Esophagus muscularis mucosa (tissue), 4 donors: ENCODE measurements around the gene DOCK10. TPM values are rescaled to one million over a fixed set of nuclear protein-coding genes. Genes with fewer than 3 reads are reported as not detected.

Experiments used
- DNase-seq: peaks from one replicate; pipeline ENCODE4 v3.0.0-alpha.2; 2017; ENCODE audit errors: extremely low spot score
- H3K27ac ChIP-seq, 4 donors: fragments of 200-600 bp; sonication (generic); replicated peaks in 1 of 4; 1 replicate in 3 of 4; 2 replicates in 1 of 4; pipeline ENCODE4 v1.5.1; 2016 to 2019; ENCODE audit warnings: mild to moderate bottlenecking in 1 of 4
- H3K27me3 ChIP-seq, 4 donors: fragments of 200-600 bp; sonication (generic); one replicate each; pipeline versions ENCODE4 v1.5.1 to v1.6.0; 2016 to 2019
- H3K36me3 ChIP-seq, 4 donors: fragments of 200-600 bp; sonication (generic); one replicate each; pipeline ENCODE4 v1.5.1; 2016 to 2019
- H3K4me1 ChIP-seq, 4 donors: fragments of 200-600 bp; sonication (generic); one replicate each; pipeline ENCODE4 v1.5.1; 2016 to 2019
- H3K4me3 ChIP-seq, 4 donors: fragments of 200-600 bp; sonication (generic); 1 replicate in 2 of 4; 2 replicates in 2 of 4; pipeline ENCODE4 v1.5.1; 2016 to 2019; ENCODE audit warnings: mild to moderate bottlenecking in 4 of 4, moderate library complexity in 1 of 4
- H3K9me3 ChIP-seq, 4 donors: fragments of 200-600 bp; sonication (generic); 1 replicate in 3 of 4; 2 replicates in 1 of 4; pipeline ENCODE4 v1.5.1; 2016 to 2019
- CTCF ChIP-seq, 3 experiments: fragments of 200-600 bp in 2 of 3; fragments of 450-650 bp in 1 of 3; sonication (generic) in 2 of 3; IDR thresholded peaks; one replicate each; pipeline ENCODE4 v1.5.1; 2017 to 2019; ENCODE audit warnings: antibody characterized with exemption in 3 of 3, mild to moderate bottlenecking in 2 of 3, moderate library complexity in 1 of 3
- EP300 ChIP-seq: sonication (generic); formaldehyde crosslinking; IDR thresholded peaks from one replicate; pipeline ENCODE4 v1.6.1; 2017; ENCODE audit warnings: antibody characterized with exemption
- POLR2A ChIP-seq: fragments of 450-650 bp; IDR thresholded peaks from one replicate; pipeline ENCODE4 v1.6.1; 2017; ENCODE audit warnings: antibody characterized with exemption, moderate library complexity, mild to moderate bottlenecking, low read depth
- POLR2AphosphoS5 ChIP-seq, 2 donors: sonication (generic); formaldehyde crosslinking; IDR thresholded peaks; one replicate each; pipeline ENCODE4 v1.6.1; 2017; ENCODE audit warnings: antibody characterized with exemption in 2 of 2
- WGBS: methylation state at CpG from one replicate; pipeline ENCODE4 v1.1.5; 2018; 5-methylcytosine and 5-hydroxymethylcytosine counted together
- intact Hi-C: fragments of 100-400 bp; cut with DNase I; formaldehyde crosslinking; loops from one replicate; pipeline ENCODE4 v1.15.1; 2023
- total RNA-seq, 4 donors: library from RNA; depleted of rRNA; stranded (reverse); fragments of >200 nt; gene quantifications; one replicate each; pipeline versions ENCODE4 v1.1.0 to v1.2.1, GENCODE V29; 2016

DOCK10 gene
- total RNA-seq, 4 donors from 2014 or later = 1.9 to 11.6 (median 6.3) TPM

DNA sequence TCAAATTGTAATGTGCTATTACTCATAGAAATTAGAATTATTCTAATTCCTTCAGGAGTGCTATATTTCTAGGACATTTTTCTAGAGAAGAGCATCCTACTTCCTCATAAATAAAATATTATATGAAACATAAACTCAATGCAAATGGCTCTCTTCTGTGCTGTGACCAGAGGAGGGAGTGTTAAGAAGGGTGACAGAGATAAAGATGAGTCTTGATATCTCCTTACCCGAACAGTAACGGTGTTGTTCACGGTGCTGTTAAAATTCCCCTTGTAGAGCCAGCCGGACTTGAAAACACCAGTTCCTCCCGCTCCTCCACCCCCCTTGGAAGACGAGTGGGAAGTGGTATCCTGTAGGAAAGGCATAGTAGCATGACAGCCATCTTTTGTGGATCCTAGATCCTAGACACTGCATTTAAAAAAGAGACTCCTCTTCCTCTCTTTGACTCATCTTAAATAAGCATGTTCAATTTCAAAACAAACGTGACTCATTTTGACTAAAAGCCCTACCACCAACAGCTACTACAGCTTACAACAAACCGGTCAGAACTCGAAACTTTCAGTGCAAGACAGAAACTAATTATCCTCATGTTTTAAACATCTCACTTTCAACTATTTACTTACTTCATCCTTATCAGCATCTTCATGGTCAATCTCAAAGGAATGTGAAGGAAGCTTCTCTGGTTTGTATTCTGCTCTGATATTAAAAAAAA, 156.3 kb downstream of the DOCK10 start:
- intact Hi-C loops = no loop called here
- no peak for TF ChIP-seq EP300
- TF ChIP-seq POLR2A = no peak
- no peak for TF ChIP-seq CTCF (IDR thresholded peaks at IDR 0.05)
- TF ChIP-seq POLR2AphosphoS5 (IDR thresholded peaks at IDR 0.05) = no peak
- Histone ChIP-seq H3K4me3 (no peak overlapping the region), H3K27ac (no peak overlapping the region), H3K36me3 (no peaks in the 10 kb centered on the region), H3K27me3 (no peaks in the 10 kb centered on the region), H3K4me1 (no peaks in the 10 kb centered on the region), H3K9me3 (no peaks in the 10 kb centered on the region)
- DNase-seq = no peak
- 82% methylated on average over 9 of the region's 9 CpGs for WGBS

- WGBS = 93% methylated on average over 1 of the region's 1 CpG
- Histone ChIP-seq H3K9me3 (no peaks in the 10 kb centered on the region), H3K4me1 (no peaks in the 10 kb centered on the region), H3K27me3 (no peaks in the 10 kb centered on the region), H3K4me3 (no peak overlapping the region), H3K36me3 (no peaks in the 10 kb centered on the region), H3K27ac (no peak overlapping the region)
- TF ChIP-seq EP300 (no peak), CTCF (IDR thresholded peaks at IDR 0.05) (no peak), POLR2A (no peak), POLR2AphosphoS5 (IDR thresholded peaks at IDR 0.05) (no peak)
- no peak for DNase-seq
- intact Hi-C loops = no loop called here
Observed at GRCh38 chr2:224885291-224885690, 157.0 kb downstream of the DOCK10 start.

GRCh38 chr2:224884188-224884587, 158.1 kb downstream of the DOCK10 start:
- Histone ChIP-seq H3K9me3 (no peaks in the 10 kb centered on the region), H3K27me3 (no peaks in the 10 kb centered on the region), H3K27ac (no peak overlapping the region), H3K4me1 (no peaks in the 10 kb centered on the region), H3K4me3 (no peak overlapping the region), H3K36me3 (no peaks in the 10 kb centered on the region)
- TF ChIP-seq POLR2AphosphoS5 (IDR thresholded peaks at IDR 0.05) = no peak
- TF ChIP-seq EP300 = no peak
- no peak for TF ChIP-seq CTCF (IDR thresholded peaks at IDR 0.05)
- no peak for TF ChIP-seq POLR2A
- DNase-seq = no peak
- 59% methylated on average over 4 of the region's 4 CpGs for WGBS
- intact Hi-C loops = no loop called here

GRCh38 chr2:224883700-224884099, 158.6 kb downstream of the DOCK10 start:
- Histone ChIP-seq H3K4me3 (no peak overlapping the region), H3K27me3 (no peaks in the 10 kb centered on the region), H3K4me1 (no peaks in the 10 kb centered on the region), H3K9me3 (no peaks in the 10 kb centered on the region), H3K36me3 (no peaks in the 10 kb centered on the region), H3K27ac (no peak overlapping the region)
- TF ChIP-seq POLR2AphosphoS5 (IDR thresholded peaks at IDR 0.05) (no peak), POLR2A (no peak), CTCF (IDR thresholded peaks at IDR 0.05) (no peak), EP300 (no peak)
- DNase-seq = no peak
- intact Hi-C loops = no loop called here
- 72% methylated on average over 1 of the region's 1 CpG for WGBS

- H3K27ac ChIP-seq = no peak overlapping the region
- TF ChIP-seq POLR2A (no peak), POLR2AphosphoS5 (IDR thresholded peaks at IDR 0.05) (no peak), CTCF (IDR thresholded peaks at IDR 0.05) (no peak), EP300 (no peak)
- intact Hi-C loops = no loop called here
Observed at GRCh38 chr2:224883172-224883516, 159.1 kb downstream of the DOCK10 start.

More at GRCh38 chr2:224883172-224883516, 159.1 kb downstream of the DOCK10 start:
- no peaks in the 10 kb centered on the region for H3K4me1 ChIP-seq
- no peak for DNase-seq
- H3K9me3 ChIP-seq = no peaks in the 10 kb centered on the region
- H3K27me3 ChIP-seq = no peaks in the 10 kb centered on the region
- no peaks in the 10 kb centered on the region for H3K36me3 ChIP-seq
- H3K4me3 ChIP-seq = no peak overlapping the region
- 96% methylated on average over 6 of the region's 6 CpGs for WGBS
